ENCODE results near the gene NAV2.

NAV2 gene

DNA sequence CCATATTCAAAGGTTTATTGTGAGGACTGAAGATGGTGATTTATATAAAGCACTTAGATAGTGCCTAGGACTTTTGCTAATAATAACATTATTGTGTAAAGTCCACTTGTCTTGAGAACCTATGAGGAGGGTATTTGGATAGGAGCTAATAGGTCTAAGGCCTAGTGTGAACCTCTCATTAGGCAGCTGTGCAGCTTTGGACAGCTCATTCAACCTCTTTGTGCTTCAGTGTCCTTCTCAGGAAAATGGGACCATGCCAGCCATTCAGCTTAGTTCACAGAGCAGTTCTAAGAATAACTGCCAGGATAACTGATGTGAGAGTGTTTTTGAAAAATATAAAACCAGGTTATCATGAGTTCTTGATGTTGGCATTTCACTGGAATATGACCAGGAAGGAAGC is 56.2 kb downstream of the NAV2 start:
- H3K9ac ChIP-seq (ENCODE audit: insufficient read length) = no peak overlapping the region

DNA sequence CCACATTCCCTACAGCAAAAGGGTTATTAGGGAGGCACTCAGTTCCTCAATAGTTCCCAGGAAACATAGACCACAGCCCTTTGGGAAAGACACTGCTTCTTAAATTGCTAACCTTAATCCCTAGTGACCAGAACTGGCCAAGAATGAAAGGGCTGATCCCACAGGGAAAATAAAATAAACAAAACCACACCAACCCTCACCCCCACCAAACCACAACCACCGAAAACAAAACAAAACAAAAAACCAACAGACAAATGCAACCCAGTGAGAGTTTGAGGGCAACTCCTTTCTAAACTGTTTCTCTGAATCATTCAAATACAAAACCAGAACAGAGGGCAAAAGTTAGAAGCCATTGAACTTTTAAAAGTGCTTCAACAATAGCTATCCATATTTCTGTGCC is 57.2 kb downstream of the NAV2 start:
- H3K4me3 ChIP-seq = no peak overlapping the region
- no peaks in the 10 kb centered on the region for H3K36me3 ChIP-seq (ENCODE audit: insufficient read depth, low read length)
- no peak for TF ChIP-seq POLR2AphosphoS5 (IDR thresholded peaks at IDR 0.05; ENCODE audit: borderline replicate concordance, low read depth, low read length)
- no peak for TF ChIP-seq FOXP2 (optimal IDR thresholded peaks at IDR 0.05; ENCODE audit: control extremely low read depth, extremely low read length, insufficient read depth)
- no peak for TF ChIP-seq EZH2 (IDR thresholded peaks at IDR 0.05)
- no peak for DNase-seq (ENCODE audit: low read depth, low spot score)
- H3K27ac ChIP-seq = no peak overlapping the region
- H3K9ac ChIP-seq (ENCODE audit: insufficient read length) = no peak overlapping the region
- H3K9me3 ChIP-seq (ENCODE audit: low read depth, low read length) = no peaks in the 10 kb centered on the region

More for the DNA sequence above, 56.2 kb downstream of the NAV2 start:
- no peak overlapping the region for H3K27ac ChIP-seq
- TF ChIP-seq EZH2 (IDR thresholded peaks at IDR 0.05) (no peak), POLR2AphosphoS5 (IDR thresholded peaks at IDR 0.05; ENCODE audit: borderline replicate concordance, low read depth, low read length) (no peak), FOXP2 (optimal IDR thresholded peaks at IDR 0.05; ENCODE audit: control extremely low read depth, extremely low read length, insufficient read depth) (no peak)
- no peaks in the 10 kb centered on the region for H3K9me3 ChIP-seq (ENCODE audit: low read depth, low read length)
- DNase-seq (ENCODE audit: low read depth, low spot score) = no peak
- H3K4me3 ChIP-seq = no peak overlapping the region
- H3K36me3 ChIP-seq (ENCODE audit: insufficient read depth, low read length) = no peaks in the 10 kb centered on the region

DNA sequence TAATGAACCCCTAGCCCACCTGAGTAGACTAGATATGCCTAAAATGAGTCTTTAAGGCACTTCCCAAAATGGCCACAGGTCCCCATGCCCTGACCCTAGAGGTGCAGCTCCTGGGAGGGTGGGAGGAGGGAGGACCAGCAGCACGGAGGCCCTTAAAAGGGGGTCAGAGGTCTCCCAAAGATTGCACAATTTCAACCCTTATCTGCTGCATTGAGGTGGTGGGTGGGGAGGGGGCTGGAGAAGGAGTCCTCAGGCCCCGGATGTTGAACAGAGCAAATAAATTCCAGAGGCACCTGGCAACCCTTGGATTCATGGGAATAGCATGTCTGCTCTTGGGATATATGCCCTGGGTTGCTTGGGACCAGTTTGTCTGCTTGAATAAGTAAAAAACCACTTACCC is 57.6 kb downstream of the NAV2 start:
- Histone ChIP-seq H3K4me3 (no peak overlapping the region), H3K27ac (no peak overlapping the region), H3K9ac (ENCODE audit: insufficient read length) (no peak overlapping the region), H3K36me3 (ENCODE audit: insufficient read depth, low read length) (no peaks in the 10 kb centered on the region), H3K9me3 (ENCODE audit: low read depth, low read length) (no peaks in the 10 kb centered on the region)
- TF ChIP-seq EZH2 (IDR thresholded peaks at IDR 0.05) (no peak), POLR2AphosphoS5 (IDR thresholded peaks at IDR 0.05; ENCODE audit: borderline replicate concordance, low read depth, low read length) (no peak), FOXP2 (optimal IDR thresholded peaks at IDR 0.05; ENCODE audit: control extremely low read depth, extremely low read length, insufficient read depth) (no peak)
- DNase-seq (ENCODE audit: low read depth, low spot score) = no peak

DNA sequence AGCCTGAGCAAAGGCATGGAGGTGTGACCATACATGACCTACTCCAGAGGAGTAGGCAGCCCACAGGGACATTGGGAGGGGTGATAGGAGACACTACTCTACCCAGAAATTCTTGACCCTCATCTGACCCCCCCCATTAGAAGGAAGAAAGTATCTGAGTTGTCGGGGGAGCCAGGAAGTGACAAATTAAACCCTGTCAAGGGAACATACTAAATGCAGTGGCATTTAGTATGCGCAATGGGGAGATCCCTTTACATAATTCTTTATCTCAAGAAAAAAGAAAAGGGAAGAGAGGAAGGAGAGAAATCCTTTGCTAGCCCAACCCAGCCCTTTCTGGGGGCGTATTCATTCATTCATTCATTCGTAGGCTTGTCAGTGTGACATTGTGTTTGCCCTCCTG is 58.8 kb downstream of the NAV2 start:
- TF ChIP-seq EZH2 (IDR thresholded peaks at IDR 0.05) (no peak), POLR2AphosphoS5 (IDR thresholded peaks at IDR 0.05; ENCODE audit: borderline replicate concordance, low read depth, low read length) (no peak), FOXP2 (optimal IDR thresholded peaks at IDR 0.05; ENCODE audit: control extremely low read depth, extremely low read length, insufficient read depth) (no peak)
- H3K9ac ChIP-seq (ENCODE audit: insufficient read length) = no peak overlapping the region
- no peak overlapping the region for H3K27ac ChIP-seq

DNA sequence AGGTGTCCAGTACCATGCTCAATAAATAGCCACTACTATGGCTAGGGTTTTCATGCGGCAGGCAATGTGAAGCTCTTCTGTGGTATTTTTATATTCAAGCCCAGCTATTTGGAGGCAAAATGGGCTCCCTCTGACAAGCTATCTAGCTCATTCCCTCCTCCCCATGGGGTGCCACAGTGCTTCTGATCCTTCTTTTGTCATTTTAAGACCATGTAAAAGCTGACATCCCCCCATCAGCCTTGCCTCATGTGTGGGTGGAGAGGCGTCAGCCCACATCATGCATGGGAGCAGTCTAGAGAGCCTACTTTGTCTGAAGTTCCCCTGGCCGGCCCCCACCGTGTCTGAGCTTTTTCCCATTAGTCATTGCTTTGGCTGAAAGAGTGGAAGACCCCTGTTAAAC is 59.8 kb downstream of the NAV2 start:
- no peak overlapping the region for H3K9ac ChIP-seq (ENCODE audit: insufficient read length)

More for the DNA sequence above, 58.8 kb downstream of the NAV2 start:
- H3K36me3 ChIP-seq (ENCODE audit: insufficient read depth, low read length) = no peaks in the 10 kb centered on the region
- DNase-seq (ENCODE audit: low read depth, low spot score) = no peak
- H3K4me3 ChIP-seq = no peak overlapping the region
- H3K9me3 ChIP-seq (ENCODE audit: low read depth, low read length) = no peaks in the 10 kb centered on the region

DNA sequence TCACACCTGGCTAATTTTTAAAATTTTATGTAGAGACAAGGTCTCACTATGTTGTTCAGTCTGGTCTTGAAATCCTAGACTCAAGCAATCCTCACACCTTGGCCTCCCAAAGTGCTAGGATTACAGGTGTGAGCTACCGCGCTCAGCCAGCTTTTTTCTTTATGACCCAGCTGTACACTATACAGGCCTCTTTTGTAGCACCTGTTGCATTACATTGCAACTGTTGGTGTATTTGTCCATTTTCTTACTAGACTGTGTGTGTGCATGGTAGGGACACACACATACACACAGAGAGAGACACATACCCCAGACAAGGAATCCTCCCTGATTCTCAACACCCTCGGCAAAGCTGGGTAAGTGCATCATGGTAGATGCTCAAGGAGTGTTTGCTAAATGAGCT is 61.7 kb downstream of the NAV2 start:
- Histone ChIP-seq H3K9me3 (ENCODE audit: low read depth, low read length) (no peaks in the 10 kb centered on the region), H3K9ac (ENCODE audit: insufficient read length) (no peak overlapping the region), H3K36me3 (ENCODE audit: insufficient read depth, low read length) (no peaks in the 10 kb centered on the region), H3K27ac (no peak overlapping the region), H3K4me3 (no peak overlapping the region)
- DNase-seq (ENCODE audit: low read depth, low spot score) = no peak
- TF ChIP-seq FOXP2 (optimal IDR thresholded peaks at IDR 0.05; ENCODE audit: control extremely low read depth, extremely low read length, insufficient read depth) (no peak), POLR2AphosphoS5 (IDR thresholded peaks at IDR 0.05; ENCODE audit: borderline replicate concordance, low read depth, low read length) (no peak), EZH2 (IDR thresholded peaks at IDR 0.05) (no peak)

More for the DNA sequence above, 59.8 kb downstream of the NAV2 start:
- no peaks in the 10 kb centered on the region for H3K36me3 ChIP-seq (ENCODE audit: insufficient read depth, low read length)
- no peaks in the 10 kb centered on the region for H3K9me3 ChIP-seq (ENCODE audit: low read depth, low read length)
- H3K27ac ChIP-seq = no peak overlapping the region
- TF ChIP-seq EZH2 (IDR thresholded peaks at IDR 0.05) (no peak), POLR2AphosphoS5 (IDR thresholded peaks at IDR 0.05; ENCODE audit: borderline replicate concordance, low read depth, low read length) (no peak), FOXP2 (optimal IDR thresholded peaks at IDR 0.05; ENCODE audit: control extremely low read depth, extremely low read length, insufficient read depth) (no peak)
- DNase-seq (ENCODE audit: low read depth, low spot score) = no peak
- no peak overlapping the region for H3K4me3 ChIP-seq

DNA sequence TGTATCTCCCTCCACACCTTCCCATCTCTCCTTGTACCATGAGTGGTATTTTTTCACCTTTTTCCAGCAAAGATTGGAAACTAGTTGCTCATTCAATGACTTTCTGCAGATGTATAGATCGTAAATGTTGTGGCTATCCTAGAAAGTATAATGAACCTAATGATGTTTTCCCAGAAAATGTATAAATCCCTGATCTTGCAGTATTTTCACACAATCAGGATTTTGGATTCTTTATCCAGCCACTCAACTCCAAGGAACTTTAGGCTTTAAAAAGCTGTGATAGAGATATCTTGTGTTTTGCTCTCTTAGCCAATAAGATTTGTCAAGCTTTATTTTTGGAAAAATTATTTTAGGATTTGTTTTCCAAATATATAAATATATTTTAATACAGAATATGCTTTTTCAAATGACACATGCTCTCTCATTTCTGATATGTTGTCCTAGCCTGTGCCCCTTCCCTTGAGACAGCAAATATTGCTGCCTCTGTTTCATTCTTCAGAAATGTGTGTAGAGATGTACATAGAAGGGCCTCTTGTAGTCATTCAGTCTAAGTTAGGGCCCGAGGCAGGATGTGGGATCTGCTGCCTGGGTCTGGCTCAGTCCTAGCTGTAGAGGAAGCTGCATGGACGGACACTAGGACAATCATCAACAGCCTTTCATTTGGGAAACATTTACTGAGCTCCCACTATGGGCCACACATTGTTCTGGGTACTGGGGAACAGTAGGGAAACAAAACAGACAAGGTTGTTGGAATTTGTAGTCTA is 62.4 kb downstream of the NAV2 start:
- no peak overlapping the region for H3K4me3 ChIP-seq
- no peaks in the 10 kb centered on the region for H3K9me3 ChIP-seq (ENCODE audit: low read depth, low read length)
- no peak overlapping the region for H3K9ac ChIP-seq (ENCODE audit: insufficient read length)
- no peak for DNase-seq (ENCODE audit: low read depth, low spot score)
- H3K36me3 ChIP-seq (ENCODE audit: insufficient read depth, low read length) = no peaks in the 10 kb centered on the region
- no peak overlapping the region for H3K27ac ChIP-seq
- TF ChIP-seq FOXP2 (optimal IDR thresholded peaks at IDR 0.05; ENCODE audit: control extremely low read depth, extremely low read length, insufficient read depth) (no peak), EZH2 (IDR thresholded peaks at IDR 0.05) (no peak), POLR2AphosphoS5 (IDR thresholded peaks at IDR 0.05; ENCODE audit: borderline replicate concordance, low read depth, low read length) (no peak)

DNA sequence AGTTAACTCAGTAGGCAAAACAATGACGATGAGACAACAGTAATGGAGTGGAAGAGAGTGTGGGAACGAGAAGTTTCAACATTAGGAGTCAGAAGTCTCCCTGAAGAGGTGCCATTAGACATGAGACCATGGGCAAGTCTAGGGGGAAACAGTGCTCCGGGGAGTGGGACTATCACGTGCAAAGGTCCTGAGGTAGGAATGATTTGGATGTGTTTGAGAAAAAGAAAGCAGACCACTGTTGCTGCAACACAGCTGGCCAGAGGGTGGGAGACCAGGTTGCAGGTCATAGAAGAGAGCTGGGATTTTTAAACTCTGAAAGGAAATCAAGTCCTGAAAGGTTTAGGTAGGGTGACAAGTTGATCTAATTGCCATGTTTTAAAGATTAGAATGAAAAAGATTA is 63.0 kb downstream of the NAV2 start:
- H3K36me3 ChIP-seq (ENCODE audit: insufficient read depth, low read length) = no peaks in the 10 kb centered on the region
- no peak overlapping the region for H3K4me3 ChIP-seq
- no peak for TF ChIP-seq FOXP2 (optimal IDR thresholded peaks at IDR 0.05; ENCODE audit: control extremely low read depth, extremely low read length, insufficient read depth)
- no peak overlapping the region for H3K9ac ChIP-seq (ENCODE audit: insufficient read length)
- DNase-seq (ENCODE audit: low read depth, low spot score) = no peak
- H3K9me3 ChIP-seq (ENCODE audit: low read depth, low read length) = no peaks in the 10 kb centered on the region
- no peak overlapping the region for H3K27ac ChIP-seq

DNA sequence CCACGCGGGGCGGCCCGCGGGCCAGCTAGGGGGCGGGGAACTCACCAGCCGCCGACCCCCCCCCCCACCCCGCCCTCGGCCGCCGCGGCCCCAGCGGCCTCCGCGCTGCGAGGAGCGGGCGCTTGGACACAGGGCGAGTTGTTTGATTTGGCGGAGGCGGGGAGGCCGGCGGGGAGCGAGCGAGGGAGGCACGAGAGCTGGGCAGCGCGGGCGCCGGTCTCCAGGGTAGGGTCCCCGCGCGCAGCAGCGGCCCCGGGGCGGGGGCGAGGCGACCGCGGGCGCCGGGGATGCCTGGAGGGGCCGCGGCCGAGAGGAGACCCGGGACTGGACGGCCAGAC is 64.4 kb downstream of the NAV2 start:
- Histone ChIP-seq H3K27ac (no peak overlapping the region), H3K4me3 (no peak overlapping the region), H3K9me3 (ENCODE audit: low read depth, low read length) (no peaks in the 10 kb centered on the region), H3K9ac (ENCODE audit: insufficient read length) (no peak overlapping the region), H3K36me3 (ENCODE audit: insufficient read depth, low read length) (no peaks in the 10 kb centered on the region)
- no peak for DNase-seq (ENCODE audit: low read depth, low spot score)
- TF ChIP-seq POLR2AphosphoS5 (IDR thresholded peaks at IDR 0.05; ENCODE audit: borderline replicate concordance, low read depth, low read length) = no peak
- TF ChIP-seq FOXP2 (optimal IDR thresholded peaks at IDR 0.05; ENCODE audit: control extremely low read depth, extremely low read length, insufficient read depth) = no peak
- TF ChIP-seq EZH2 (IDR thresholded peaks at IDR 0.05) = no peak

Data from SK-N-MC (cell line).